KMS-11 (cell line): ENCODE measurements around the gene NADK.

ENCODE experiments used
- H2AFZ ChIP-seq: fragments of 200-600 bp; sonication (generic); 2 replicates; pipeline ENCODE4 v1.6.1; 2016; ENCODE audit warnings: antibody characterized with exemption, mixed run types, low read depth
- H3K27ac ChIP-seq: fragments of 200-600 bp; sonication (generic); 2 replicates; pipeline ENCODE4 v1.6.1; 2016; ENCODE audit warnings: mild to moderate bottlenecking, mixed run types
- H3K27me3 ChIP-seq: fragments of 200-600 bp; sonication (generic); 2 replicates; pipeline ENCODE4 v1.6.1; 2017; ENCODE audit warnings: mild to moderate bottlenecking, low read depth, mixed run types, moderate library complexity; ENCODE audit not compliant: insufficient read depth
- H3K36me3 ChIP-seq: fragments of 200-600 bp; sonication (generic); 2 replicates; pipeline ENCODE4 v1.6.1; 2017; ENCODE audit warnings: mild to moderate bottlenecking, mixed run types; ENCODE audit not compliant: insufficient read depth
- H3K4me1 ChIP-seq: fragments of 200-600 bp; sonication (generic); 2 replicates; pipeline ENCODE4 v1.6.1; 2016; ENCODE audit warnings: mild to moderate bottlenecking, low read depth, mixed run types; ENCODE audit not compliant: poor library complexity, severe bottlenecking
- H3K4me2 ChIP-seq: fragments of 200-600 bp; sonication (generic); 2 replicates; pipeline ENCODE4 v1.7.0; 2016; ENCODE audit warnings: mild to moderate bottlenecking, mixed run types
- H3K4me3 ChIP-seq: fragments of 200-600 bp; sonication (generic); IDR thresholded peaks from 2 replicates; pipeline ENCODE4 v1.6.1; 2017; ENCODE audit warnings: low read depth, low read length, mixed read lengths; ENCODE audit not compliant: insufficient read depth
- H3K79me2 ChIP-seq: fragments of 200-600 bp; sonication (generic); 2 replicates; pipeline ENCODE4 v1.6.1; 2016; ENCODE audit warnings: low read depth, mixed run types; ENCODE audit not compliant: insufficient read depth
- H3K9ac ChIP-seq: fragments of 200-600 bp; sonication (generic); 2 replicates; pipeline ENCODE4 v1.6.1; 2016; ENCODE audit warnings: mild to moderate bottlenecking, mixed run types
- H4K20me1 ChIP-seq: fragments of 200-600 bp; sonication (generic); 2 replicates; pipeline ENCODE4 v1.6.1; 2016; ENCODE audit warnings: mild to moderate bottlenecking, mixed run types; ENCODE audit not compliant: insufficient read depth
- CTCF ChIP-seq: fragments of 200-600 bp; sonication (generic); conservative IDR thresholded peaks from 2 replicates; pipeline ENCODE4 v1.6.1; 2017; ENCODE audit warnings: low read depth, mild to moderate bottlenecking, antibody characterized with exemption, low read length, moderate library complexity, mixed read lengths

NADK gene

GRCh38 chr1:1794999-1795398 is 16.7 kb upstream of the NADK start:
- H3K79me2 ChIP-seq: peaks cover 5% of the 10 kb centered on the region; the same call in 1 of the 2 replicates
- no peak overlapping the region for H3K9ac ChIP-seq
- H3K4me3 ChIP-seq: no peak overlapping the region
- H2AFZ ChIP-seq: no peak overlapping the region
- H3K4me2 ChIP-seq: no peak overlapping the region
- peaks cover 16% of the 10 kb centered on the region for H3K4me1 ChIP-seq
- no peak for TF ChIP-seq CTCF
- no peaks in the 10 kb centered on the region; the same call in 1 of the 2 replicates for H3K36me3 ChIP-seq
- H3K27me3 ChIP-seq: no peaks in the 10 kb centered on the region
- no peak overlapping the region for H3K27ac ChIP-seq
- H4K20me1 ChIP-seq: peaks cover 23% of the 10 kb centered on the region

DNA sequence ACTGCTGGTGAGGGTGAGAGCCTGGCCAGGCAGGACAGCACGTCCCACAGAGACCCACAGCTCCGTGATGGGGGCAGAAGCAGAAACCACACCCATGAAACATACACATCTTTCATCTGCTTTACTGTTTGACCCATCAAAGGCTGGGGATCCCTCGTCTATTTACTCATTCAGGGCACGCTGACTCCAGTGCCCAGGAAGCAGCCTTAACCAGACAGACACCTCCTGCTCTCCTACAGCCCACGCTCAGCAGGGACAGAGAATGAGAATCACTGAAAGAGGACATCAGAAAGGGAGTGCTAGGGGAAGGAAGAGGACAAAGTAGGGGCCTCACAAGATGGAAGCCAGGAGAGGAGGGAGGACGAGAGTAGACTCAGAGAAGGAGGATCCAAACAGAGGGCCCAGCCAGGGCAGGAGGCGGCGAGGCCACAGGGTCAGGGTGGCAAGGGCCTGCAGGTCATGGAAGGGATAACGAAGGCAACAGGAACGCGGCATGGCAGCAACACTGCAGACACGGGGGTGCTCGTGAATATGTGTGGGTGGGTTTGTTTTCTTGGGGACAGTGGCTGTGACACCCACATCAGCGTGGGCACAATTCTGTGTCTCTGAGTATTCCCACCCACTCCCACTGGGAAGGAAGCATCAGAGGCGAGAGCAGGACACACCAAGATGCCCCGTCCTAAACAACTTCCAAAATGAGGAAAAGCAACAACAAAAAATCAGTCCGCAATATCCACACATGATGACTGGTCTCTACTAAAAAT is 15.4 kb upstream of the NADK start:
- Histone ChIP-seq H3K27me3 (no peaks in the 10 kb centered on the region), H3K27ac (no peak overlapping the region), H4K20me1 (peaks cover 19% of the 10 kb centered on the region), H3K9ac (no peak overlapping the region), H3K4me3 (no peak overlapping the region), H2AFZ (no peak overlapping the region), H3K4me2 (no peak overlapping the region), H3K79me2 (peaks cover 5% of the 10 kb centered on the region; the same call in 1 of the 2 replicates), H3K4me1 (peaks cover 6% of the 10 kb centered on the region), H3K36me3 (peaks cover 4% of the 10 kb centered on the region; the same call in 1 of the 2 replicates)
- no peak for TF ChIP-seq CTCF

DNA sequence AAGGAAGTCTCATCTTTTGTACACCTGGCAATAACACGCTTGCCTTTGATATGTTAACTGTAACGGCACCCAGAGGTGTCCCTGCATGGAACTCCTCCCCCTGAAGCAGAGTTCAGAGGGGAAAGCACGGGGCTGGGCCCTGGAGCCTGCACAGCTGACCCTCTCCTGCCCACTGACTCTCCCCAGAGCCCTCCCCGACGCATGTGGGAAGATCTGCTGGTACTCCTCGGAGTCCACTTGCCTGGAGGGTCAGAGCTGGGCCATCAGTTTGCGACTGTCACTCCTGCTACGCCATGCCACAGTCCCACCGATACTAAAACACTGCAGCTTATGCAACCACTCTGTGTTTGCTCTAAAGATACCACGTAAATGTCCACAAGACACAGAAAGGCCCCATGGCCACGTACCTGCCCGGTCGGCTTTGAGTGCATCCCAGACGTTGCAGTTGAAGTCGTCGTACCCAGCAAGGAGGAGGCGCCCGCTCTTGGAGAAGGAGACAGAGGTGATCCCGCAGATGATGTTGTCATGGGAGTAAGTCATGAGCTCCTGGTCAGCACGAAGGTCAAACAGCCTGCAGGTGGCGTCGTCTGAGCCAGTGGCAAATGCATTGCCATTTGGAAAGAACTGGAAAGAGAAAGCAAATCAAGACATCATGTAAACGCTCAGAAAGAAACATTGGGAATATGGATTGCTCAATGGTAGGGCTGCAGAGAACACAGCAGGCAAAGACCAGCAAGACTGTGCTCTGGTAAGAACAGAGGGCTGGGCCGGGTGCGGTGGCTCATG is 10.6 kb upstream of the NADK start:
- peaks cover 22% of the 10 kb centered on the region; the same call in 1 of the 2 replicates for H3K36me3 ChIP-seq
- TF ChIP-seq CTCF: peak; percentile 55

DNA sequence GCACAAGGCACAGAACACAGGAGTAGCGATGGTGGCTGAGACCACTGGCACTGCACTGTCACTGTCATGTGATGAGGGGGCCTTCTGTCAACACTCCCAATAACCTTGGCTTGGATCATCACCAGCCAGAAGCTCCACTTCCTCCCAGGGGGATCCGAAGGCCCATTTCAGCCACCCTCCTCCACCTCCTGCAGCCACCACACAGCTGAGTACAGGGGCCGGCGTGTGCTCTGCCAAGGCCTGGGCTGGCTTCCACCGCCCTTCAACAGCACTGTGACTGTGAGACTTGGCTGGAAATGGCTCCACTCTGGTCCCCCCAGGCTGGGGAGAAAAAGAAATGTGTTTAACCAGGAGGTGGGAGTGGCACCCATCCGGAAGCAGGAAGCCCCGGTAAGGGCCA is 9.9 kb upstream of the NADK start:
- Histone ChIP-seq H2AFZ (no peak overlapping the region), H3K79me2 (no peaks in the 10 kb centered on the region; the same call in 1 of the 2 replicates), H3K4me3 (no peak overlapping the region), H3K27ac (no peak overlapping the region), H3K4me1 (peaks cover 3% of the 10 kb centered on the region), H3K9ac (no peak overlapping the region), H3K27me3 (no peaks in the 10 kb centered on the region), H3K36me3 (peaks cover 22% of the 10 kb centered on the region; the same call in 1 of the 2 replicates), H3K4me2 (no peak overlapping the region), H4K20me1 (no peaks in the 10 kb centered on the region)
- no peak for TF ChIP-seq CTCF

More for the DNA sequence above, 10.6 kb upstream of the NADK start:
- no peak overlapping the region for H2AFZ ChIP-seq
- H3K4me3 ChIP-seq: no peak overlapping the region
- no peaks in the 10 kb centered on the region for H4K20me1 ChIP-seq
- H3K27me3 ChIP-seq: no peaks in the 10 kb centered on the region
- H3K27ac ChIP-seq: no peak overlapping the region
- no peak overlapping the region for H3K9ac ChIP-seq
- no peaks in the 10 kb centered on the region for H3K4me1 ChIP-seq
- H3K4me2 ChIP-seq: no peak overlapping the region
- H3K79me2 ChIP-seq: no peaks in the 10 kb centered on the region; the same call in 1 of the 2 replicates
